Right renal cortex interstitium (tissue), 3 donors: Measurements from ENCODE around the gene PIWIL1. TPM values are rescaled to one million over a fixed set of nuclear protein-coding genes. Genes with fewer than 3 reads are reported as not detected.

Experiments used
- DNase-seq, 3 donors: peaks; one replicate each; pipeline ENCODE4 v3.0.0-alpha.2; 2013; ENCODE audit warnings: low read depth in 3 of 3, low spot score in 2 of 3
- polyA plus RNA-seq, 3 donors: library from polyadenylated mRNA; unstranded; fragments of 120-200 nt; gene quantifications; one replicate each; pipeline ENCODE4 v1.2.1, GENCODE V29; 2013; ENCODE audit not compliant: insufficient read length in 3 of 3

PIWIL1 gene
- polyA plus RNA-seq, 3 donors, result 0.20 to 2.1 (median 0.68) TPM

GRCh38 chr12:130369816-130370215, 32.1 kb downstream of the PIWIL1 start:
- DNase-seq, result no peak

- DNase-seq, result no peak
Observed at GRCh38 chr12:130371296-130371695, 33.6 kb downstream of the PIWIL1 start.

GRCh38 chr12:130372936-130373335, 35.2 kb downstream of the PIWIL1 start:
- DNase-seq, result no peak

DNA sequence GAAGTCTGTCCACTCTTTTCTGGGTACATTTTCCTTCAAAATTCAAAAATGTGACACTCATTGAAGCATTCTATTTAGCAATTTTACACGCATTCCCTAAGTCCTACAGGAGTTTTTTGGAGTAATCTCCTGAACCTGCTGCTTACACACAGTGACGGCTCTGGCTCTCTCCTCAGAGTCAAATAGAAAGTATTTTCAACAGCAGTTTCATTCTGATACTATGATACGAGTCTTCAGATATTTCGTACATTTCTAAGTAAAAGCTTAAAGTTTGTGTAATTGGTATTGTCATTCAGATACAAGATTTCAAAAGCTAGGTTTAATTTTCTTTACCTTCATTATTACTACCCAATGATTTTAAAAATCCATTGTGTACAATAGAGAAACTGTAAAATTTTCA, 36.4 kb downstream of the PIWIL1 start:
- no peak for DNase-seq

- DNase-seq, result no peak
Observed at GRCh38 chr12:130375296-130376287, 37.9 kb downstream of the PIWIL1 start.

GRCh38 chr12:130382818-130383217, 45.1 kb downstream of the PIWIL1 start:
- no peak for DNase-seq

GRCh38 chr12:130384234-130384633, 46.5 kb downstream of the PIWIL1 start:
- DNase-seq, result no peak

DNA sequence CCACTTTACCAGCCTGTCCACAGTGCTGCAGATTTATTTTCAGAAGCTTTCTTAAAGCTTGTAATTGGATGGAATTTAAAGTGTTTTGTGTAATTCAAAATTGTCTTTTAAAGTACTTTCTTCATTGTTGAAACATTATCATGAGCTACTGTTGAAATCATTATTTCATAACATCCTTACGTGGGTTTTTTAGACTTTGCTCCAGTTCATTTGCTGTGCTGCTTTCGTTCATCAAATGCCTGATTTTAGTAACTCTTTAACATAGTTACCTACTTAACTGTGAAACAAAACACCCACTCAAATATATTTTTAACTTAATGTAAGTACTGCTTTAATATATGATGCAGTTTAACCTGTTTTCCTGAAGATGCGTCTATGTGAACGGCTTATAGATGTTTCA, 47.5 kb downstream of the PIWIL1 start:
- no peak for DNase-seq

- no peak for DNase-seq
Observed at GRCh38 chr12:130391186-130391585, 53.5 kb downstream of the PIWIL1 start.

- no peak for DNase-seq
Observed at GRCh38 chr12:130394906-130395305, 57.2 kb downstream of the PIWIL1 start.

- DNase-seq, result no peak
Observed at GRCh38 chr12:130396667-130397066, 59.0 kb downstream of the PIWIL1 start.

- no peak for DNase-seq
Observed at GRCh38 chr12:130398100-130398848, 60.6 kb downstream of the PIWIL1 start.

DNA sequence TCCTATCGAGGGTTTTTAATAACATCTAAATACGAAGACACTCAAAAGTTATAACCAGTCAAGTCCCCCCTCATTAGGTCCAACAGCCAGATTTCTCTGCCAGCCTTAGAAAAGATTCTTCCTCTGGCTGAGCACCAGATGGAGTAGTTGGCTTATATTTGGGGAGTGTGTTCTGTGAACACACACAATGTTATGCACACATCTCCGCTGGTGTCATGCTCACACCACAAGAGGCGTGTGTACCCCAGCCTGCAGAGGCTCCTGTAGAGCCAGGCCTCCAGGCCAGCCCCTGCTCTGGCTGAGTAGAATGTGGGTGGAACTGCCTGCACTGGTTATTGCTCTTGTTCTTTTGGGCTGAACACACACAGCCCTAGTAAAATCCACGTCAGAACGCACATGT, 64.0 kb downstream of the PIWIL1 start:
- DNase-seq, result peak in 1 of 3 donors; percentile 4

DNA sequence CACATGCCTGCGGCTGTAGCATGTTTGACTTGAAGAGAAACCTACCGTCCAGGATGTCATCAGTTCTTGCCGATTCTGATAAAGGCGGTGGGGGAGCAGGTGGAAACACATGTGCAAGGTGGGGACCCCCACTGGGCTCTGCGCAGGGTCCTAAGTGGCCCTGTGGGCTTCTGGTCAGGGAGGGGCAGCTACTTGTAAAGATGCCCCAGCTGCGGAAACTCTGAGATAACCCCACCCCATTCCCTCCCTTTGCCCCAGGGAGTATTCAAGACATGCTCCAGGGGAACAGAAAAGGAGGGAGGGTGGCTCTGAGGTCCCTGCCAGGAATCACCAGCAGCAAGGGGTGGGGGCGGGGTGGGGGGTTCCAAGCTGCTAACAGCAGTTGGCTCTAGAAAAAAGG, 67.6 kb downstream of the PIWIL1 start:
- DNase-seq, result no peak

GRCh38 chr12:130412384-130412783, 74.7 kb downstream of the PIWIL1 start:
- no peak for DNase-seq

- no peak for DNase-seq
Observed at GRCh38 chr12:130413909-130414308, 76.2 kb downstream of the PIWIL1 start.

GRCh38 chr12:130414381-130414780, 76.7 kb downstream of the PIWIL1 start:
- DNase-seq, result no peak

- DNase-seq, result no peak
Observed at GRCh38 chr12:130418251-130418650, 80.6 kb downstream of the PIWIL1 start.

DNA sequence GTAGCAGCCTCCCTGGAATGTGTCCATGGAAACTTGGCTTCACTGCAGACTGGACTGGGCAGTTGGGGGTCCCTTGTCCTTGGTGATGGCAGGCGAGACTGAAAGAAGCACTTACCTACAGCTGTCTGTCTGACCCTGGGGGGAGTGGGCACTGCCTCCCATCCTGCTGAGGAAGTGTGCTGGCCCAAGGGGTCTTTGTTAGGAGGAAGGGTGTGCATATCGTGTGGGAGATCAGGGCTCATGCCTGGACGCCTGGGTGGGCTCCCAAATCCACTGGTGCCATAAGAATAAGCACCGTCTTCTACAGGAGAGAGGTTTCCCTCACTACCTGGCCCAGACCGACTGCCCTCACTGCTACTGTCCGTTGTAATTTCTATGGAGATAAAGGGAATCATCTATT, 81.4 kb downstream of the PIWIL1 start:
- DNase-seq, result no peak

GRCh38 chr12:130420071-130420470, 82.4 kb downstream of the PIWIL1 start:
- DNase-seq, result no peak

DNA sequence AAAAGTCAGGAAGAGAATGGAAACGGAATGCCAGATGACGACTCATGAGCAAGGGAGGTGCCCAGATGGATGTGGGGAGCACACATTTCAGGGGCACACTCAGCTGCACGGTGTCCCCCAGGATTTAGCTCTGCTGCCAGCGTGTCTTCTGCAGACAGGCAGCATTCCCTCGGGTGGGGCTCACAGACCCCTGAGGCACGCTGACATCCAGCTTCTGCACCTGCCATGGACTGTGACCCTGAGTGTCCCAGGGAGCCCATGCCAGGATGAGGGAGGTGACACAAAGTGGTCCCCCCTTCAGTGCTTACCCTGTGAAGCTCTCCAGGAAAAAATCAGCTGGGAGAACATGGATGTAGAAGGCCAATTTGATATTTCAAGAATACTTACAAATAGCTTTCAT, 84.2 kb downstream of the PIWIL1 start:
- no peak for DNase-seq
